ENCODE data around the gene IRF6.

DNA sequence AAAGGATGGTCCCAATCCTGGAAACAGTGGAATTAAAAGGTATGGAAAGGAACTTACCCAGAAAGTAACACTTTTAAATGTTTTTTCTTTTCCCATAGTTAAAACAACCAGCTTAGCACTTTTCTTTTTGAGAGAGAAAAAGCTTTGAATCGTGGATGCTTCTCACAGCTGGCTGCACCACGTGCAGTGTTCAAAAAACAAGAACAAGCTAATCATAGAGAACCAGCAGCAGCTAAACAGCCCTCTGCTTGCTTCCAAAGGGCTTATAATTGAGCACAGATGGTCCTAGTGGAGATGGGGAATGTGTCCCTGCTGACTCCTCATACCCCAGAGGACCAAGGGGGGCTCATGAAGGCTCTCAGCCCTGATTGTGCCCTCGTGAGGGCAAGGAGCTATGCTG is 48.3 kb upstream of the IRF6 start:
- TF ChIP-seq, protein P1, sequence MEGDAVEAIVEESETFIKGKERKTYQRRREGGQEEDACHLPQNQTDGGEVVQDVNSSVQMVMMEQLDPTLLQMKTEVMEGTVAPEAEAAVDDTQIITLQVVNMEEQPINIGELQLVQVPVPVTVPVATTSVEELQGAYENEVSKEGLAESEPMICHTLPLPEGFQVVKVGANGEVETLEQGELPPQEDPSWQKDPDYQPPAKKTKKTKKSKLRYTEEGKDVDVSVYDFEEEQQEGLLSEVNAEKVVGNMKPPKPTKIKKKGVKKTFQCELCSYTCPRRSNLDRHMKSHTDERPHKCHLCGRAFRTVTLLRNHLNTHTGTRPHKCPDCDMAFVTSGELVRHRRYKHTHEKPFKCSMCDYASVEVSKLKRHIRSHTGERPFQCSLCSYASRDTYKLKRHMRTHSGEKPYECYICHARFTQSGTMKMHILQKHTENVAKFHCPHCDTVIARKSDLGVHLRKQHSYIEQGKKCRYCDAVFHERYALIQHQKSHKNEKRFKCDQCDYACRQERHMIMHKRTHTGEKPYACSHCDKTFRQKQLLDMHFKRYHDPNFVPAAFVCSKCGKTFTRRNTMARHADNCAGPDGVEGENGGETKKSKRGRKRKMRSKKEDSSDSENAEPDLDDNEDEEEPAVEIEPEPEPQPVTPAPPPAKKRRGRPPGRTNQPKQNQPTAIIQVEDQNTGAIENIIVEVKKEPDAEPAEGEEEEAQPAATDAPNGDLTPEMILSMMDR (IDR thresholded peaks at IDR 0.05; ENCODE audit: insufficient read depth, low read length, poor library complexity, severe bottlenecking) = no peak
- TF ChIP-seq EZH2phosphoT487 (conservative IDR thresholded peaks at IDR 0.05; ENCODE audit: low read length) = no peak

All from SU-DHL-6 (cell line).